Mucosa of descending colon (tissue), 3 donors: ENCODE results near the gene CARD14. TPM values are rescaled to one million over a fixed set of nuclear protein-coding genes. Genes with fewer than 3 reads are reported as not detected.

Source experiments
- ATAC-seq: fragments of 200-7000 bp; cut with Tn5 transposase; one replicate; pipeline ENCODE4 v1.9.1; 2020; ENCODE audit warnings: mild to moderate bottlenecking, moderate library complexity
- DNase-seq, 3 donors: peaks; one replicate each; pipeline ENCODE4 v3.0.0-alpha.2; 2020
- H3K36me3 ChIP-seq: fragments of 200-600 bp; one replicate; pipeline ENCODE4 v1.8.0; 2021; ENCODE audit warnings: low read depth, mild to moderate bottlenecking
- H3K4me1 ChIP-seq: fragments of 200-600 bp; one replicate; pipeline ENCODE4 v1.8.0; 2021; ENCODE audit warnings: low read depth, mild to moderate bottlenecking
- H3K4me3 ChIP-seq: fragments of 200-600 bp; one replicate; pipeline ENCODE4 v1.8.0; 2021; ENCODE audit warnings: mild to moderate bottlenecking
- H3K9me3 ChIP-seq: fragments of 200-600 bp; one replicate; pipeline ENCODE4 v1.8.0; 2021; ENCODE audit warnings: mild to moderate bottlenecking
- CTCF ChIP-seq: fragments of 200-600 bp; IDR thresholded peaks from one replicate; pipeline ENCODE4 v1.8.0; 2022; ENCODE audit warnings: antibody characterized with exemption, mild to moderate bottlenecking
- intact Hi-C, 2 donors: fragments of 100-400 bp; cut with DNase I in 1 of 2; cut with micrococcal nuclease in 1 of 2; formaldehyde crosslinking; loops; one replicate each; pipeline versions ENCODE4 v1.11.0 to v1.11.1; 2022; cut with DNase I, micrococcal nuclease
- total RNA-seq, 3 donors: library from RNA; stranded (reverse); fragmentation: NEBNext Ultra II Directional in 2 of 3; extraction: Animal tissue kit (Norgen Biotek cat#: 25700) in 2 of 3; gene quantifications; one replicate each; pipeline versions ENCODE4 v1.2.1 to v1.2.4, GENCODE V29; 2021 to 2023
- donor health status: DM: no; HTN: no; CAD: no; lungs with moderate emphysema.
- donor health status: DM: no; HTN: no; CAD: no.
- donor health status: DM: no; HTN: yes; CAD: no.

Gene CARD14
- total RNA-seq, 3 donors from 2014 or later = 0.38 to 2.4 (median 1.4) TPM

GRCh38 chr17:80232438-80232837 is 62.6 kb downstream of the CARD14 start:
- Histone ChIP-seq H3K9me3 (peaks cover 14% of the 10 kb centered on the region), H3K36me3 (no peaks in the 10 kb centered on the region), H3K4me1 (no peaks in the 10 kb centered on the region), H3K4me3 (no peak overlapping the region)
- TF ChIP-seq CTCF = no peak
- intact Hi-C loops = no loop called here
- DNase-seq = no peak
- ATAC-seq = no peak

GRCh38 chr17:80233202-80233601 is 63.4 kb downstream of the CARD14 start:
- Histone ChIP-seq H3K4me3 (no peak overlapping the region), H3K9me3 (peaks cover 14% of the 10 kb centered on the region), H3K36me3 (no peaks in the 10 kb centered on the region), H3K4me1 (no peaks in the 10 kb centered on the region)
- TF ChIP-seq CTCF = no peak
- DNase-seq = no peak
- ATAC-seq = no peak
- intact Hi-C loops = no loop called here

- intact Hi-C loops = no loop called here
- no peaks in the 10 kb centered on the region for H3K36me3 ChIP-seq
- H3K4me3 ChIP-seq = no peak overlapping the region
- no peaks in the 10 kb centered on the region for H3K4me1 ChIP-seq
- no peak for TF ChIP-seq CTCF
- ATAC-seq = no peak
- DNase-seq = peak in 1 of 3 donors; percentile 22
- H3K9me3 ChIP-seq = peaks cover 14% of the 10 kb centered on the region
Measured at GRCh38 chr17:80236911-80237310, 67.1 kb downstream of the CARD14 start.

GRCh38 chr17:80237386-80237785 is 67.6 kb downstream of the CARD14 start:
- no peak overlapping the region for H3K4me3 ChIP-seq
- no peaks in the 10 kb centered on the region for H3K4me1 ChIP-seq
- no peak for ATAC-seq
- peak in 1 of 3 donors; percentile 34 for DNase-seq
- TF ChIP-seq CTCF = no peak
- H3K9me3 ChIP-seq = peaks cover 9% of the 10 kb centered on the region
- intact Hi-C loops = no loop called here
- H3K36me3 ChIP-seq = no peaks in the 10 kb centered on the region

GRCh38 chr17:80242505-80242904 is 72.7 kb downstream of the CARD14 start:
- no peak overlapping the region for H3K4me3 ChIP-seq
- intact Hi-C loops = no loop called here
- H3K9me3 ChIP-seq = no peaks in the 10 kb centered on the region
- no peaks in the 10 kb centered on the region for H3K36me3 ChIP-seq
- ATAC-seq = no peak
- no peaks in the 10 kb centered on the region for H3K4me1 ChIP-seq
- no peak for DNase-seq
- no peak for TF ChIP-seq CTCF
